H1 (cell line): Measurements from ENCODE around the gene PCYT1A. TPM values are rescaled to one million over a fixed set of nuclear protein-coding genes. Genes with fewer than 3 reads are reported as not detected.
A peak's percentile ranks its signal among the peaks of the same experiment; 100 is the strongest.

Experiments
- CTCF ChIA-PET: fragments of 300-600 bp; sonication (Branson Sonifier 250); formaldehyde crosslinking; loops from one replicate; lab custom pipeline; 2021; ENCODE audit not compliant: partially characterized antibody; lab: Charles Lee
- POLR2A ChIA-PET: fragments of 300-600 bp; sonication (Branson Sonifier 250); formaldehyde crosslinking; loops from one replicate; lab custom pipeline; 2021; ENCODE audit warnings: inconsistent platforms; ENCODE audit not compliant: partially characterized antibody; lab: Charles Lee
- DNase-seq, 2 experiments: peaks; one replicate each; pipeline versions ENCODE4 v3.0.0 to v3.0.0-alpha.2; 2010 to 2022; ENCODE audit warnings: low spot score in 2 of 2, low read depth in 1 of 2, mixed read lengths in 1 of 2
- FAIRE-seq: peaks from 2 replicates; lab custom pipeline; 2011; peaks lifted over from hg19 to GRCh38; lab: Jason Lieb, UNC
- H2AFZ ChIP-seq: 2 replicates; pipeline ENCODE4 v1.8.1; 2012; ENCODE audit warnings: low read length, inconsistent platforms
- H2AK5ac ChIP-seq: 2 replicates; pipeline ENCODE4 v1.6.1; 2013; ENCODE audit warnings: low read depth, low read length
- H2BK120ac ChIP-seq: replicated peaks from 2 replicates; pipeline ENCODE3; 2013; ENCODE audit warnings: low read depth, low read length, inconsistent platforms
- H2BK12ac ChIP-seq: 2 replicates; pipeline ENCODE4 v1.6.1; 2013; ENCODE audit warnings: low read depth, low read length
- H2BK15ac ChIP-seq: 2 replicates; pipeline ENCODE4 v1.6.1; 2013; ENCODE audit warnings: low read length
- H2BK20ac ChIP-seq: 2 replicates; pipeline ENCODE4 v1.6.1; 2013; ENCODE audit warnings: low read length
- H2BK5ac ChIP-seq: 2 replicates; pipeline ENCODE4 v1.6.1; 2013; ENCODE audit warnings: low read depth, low read length
- H3K14ac ChIP-seq: 2 replicates; pipeline ENCODE4 v1.6.1; 2013; ENCODE audit warnings: inconsistent platforms; ENCODE audit not compliant: insufficient read length
- H3K18ac ChIP-seq: 2 replicates; pipeline ENCODE4 v1.6.1; 2013; ENCODE audit warnings: low read length; ENCODE audit errors: extremely low read depth
- H3K23ac ChIP-seq: 2 replicates; pipeline ENCODE4 v1.6.1; 2013; ENCODE audit warnings: inconsistent platforms; ENCODE audit not compliant: insufficient read length
- H3K23me2 ChIP-seq: 2 replicates; pipeline ENCODE4 v1.6.1; 2013; ENCODE audit warnings: low read depth, low read length
- H3K27ac ChIP-seq: 2 replicates; pipeline ENCODE4 v1.6.1; 2011; ENCODE audit warnings: low read depth, low read length, inconsistent platforms
- H3K27me3 ChIP-seq, 4 experiments: replicated peaks in 1 of 4; 1 replicate in 1 of 4; 2 replicates in 3 of 4; pipeline versions ENCODE4 v1.6.1 to v1.8.1; 2011 to 2013; ENCODE audit warnings: low read length in 3 of 4, mild to moderate bottlenecking in 3 of 4, inconsistent platforms in 2 of 4, mixed read lengths in 2 of 4, moderate library complexity in 1 of 4; ENCODE audit not compliant: control insufficient read depth in 3 of 4, insufficient read depth in 3 of 4; ENCODE audit errors: extremely low read depth in 1 of 4
- H3K36me3 ChIP-seq, 4 experiments: 2 replicates each; pipeline versions ENCODE4 v1.6.1 to v1.8.1; 2011 to 2013; ENCODE audit warnings: mild to moderate bottlenecking in 4 of 4, low read length in 3 of 4, moderate library complexity in 2 of 4, control low read depth in 1 of 4, inconsistent platforms in 1 of 4; ENCODE audit not compliant: insufficient read depth in 4 of 4, control insufficient read depth in 2 of 4
- H3K4ac ChIP-seq: replicated peaks from 2 replicates; pipeline ENCODE3; 2013; ENCODE audit warnings: low read length, low read depth, mixed read lengths, inconsistent platforms; ENCODE audit not compliant: insufficient read length
- H3K4me1 ChIP-seq, 4 experiments: replicated peaks in 1 of 4; 1 replicate in 1 of 4; 2 replicates in 3 of 4; pipeline versions ENCODE4 v1.6.1 to v1.8.1; 2011 to 2013; ENCODE audit warnings: low read length in 3 of 4, inconsistent platforms in 2 of 4, mixed read lengths in 1 of 4; ENCODE audit not compliant: insufficient read depth in 4 of 4, control insufficient read depth in 3 of 4
- H3K4me2 ChIP-seq, 2 experiments: 2 replicates each; pipeline versions ENCODE4 v1.6.1 to v1.8.1; 2011 to 2013; ENCODE audit warnings: low read depth in 2 of 2, low read length in 2 of 2, control low read depth in 1 of 2, inconsistent platforms in 1 of 2, mild to moderate bottlenecking in 1 of 2; ENCODE audit not compliant: insufficient read depth in 1 of 2
- H3K4me3 ChIP-seq, 4 experiments: fragments of 200-600, 300-600 bp in 1 of 4; sonication (generic), shearing (Covaris generic), sonication (Bioruptor Twin) in 1 of 4; 2 replicates each; pipeline versions ENCODE4 v1.5.1 to v1.8.1; 2011 to 2016; ENCODE audit warnings: low read length in 4 of 4, low read depth in 3 of 4, control low read depth in 2 of 4, inconsistent platforms in 2 of 4, mild to moderate bottlenecking in 2 of 4, mixed read lengths in 1 of 4, moderate library complexity in 1 of 4; ENCODE audit not compliant: insufficient read depth in 2 of 4; ENCODE audit errors: extremely low read depth in 1 of 4
- H3K56ac ChIP-seq: replicated peaks from 2 replicates; pipeline ENCODE3; 2013; ENCODE audit warnings: low read depth, mild to moderate bottlenecking, mixed read lengths, low read length, inconsistent platforms; ENCODE audit not compliant: insufficient read length
- H3K79me1 ChIP-seq: 2 replicates; pipeline ENCODE4 v1.6.1; 2013; ENCODE audit warnings: low read depth, low read length, control low read depth
- H3K79me2 ChIP-seq, 2 experiments: 2 replicates each; pipeline versions ENCODE4 v1.6.1 to v1.8.1; 2012 to 2013; ENCODE audit warnings: low read length in 2 of 2, mild to moderate bottlenecking in 2 of 2, inconsistent platforms in 1 of 2; ENCODE audit not compliant: insufficient read depth in 2 of 2, control insufficient read depth in 1 of 2
- H3K9ac ChIP-seq, 4 experiments: replicated peaks in 1 of 4; 1 replicate in 1 of 4; 2 replicates in 3 of 4; pipeline versions ENCODE4 v1.6.1 to v1.8.1; 2011 to 2013; ENCODE audit warnings: low read depth in 3 of 4, low read length in 3 of 4, control low read depth in 2 of 4, mild to moderate bottlenecking in 2 of 4, moderate library complexity in 2 of 4, inconsistent platforms in 1 of 4; ENCODE audit errors: extremely low read depth in 1 of 4
- H3K9me3 ChIP-seq, 2 experiments: 2 replicates each; pipeline versions ENCODE4 v1.6.1 to v1.8.1; 2012 to 2013; ENCODE audit warnings: mild to moderate bottlenecking in 2 of 2, moderate library complexity in 2 of 2, control low read depth in 1 of 2, inconsistent platforms in 1 of 2, low read depth in 1 of 2, low read length in 1 of 2, mixed read lengths in 1 of 2; ENCODE audit not compliant: insufficient read depth in 2 of 2
- H4K20me1 ChIP-seq, 2 experiments: replicated peaks in 1 of 2; 2 replicates each; pipeline versions ENCODE3 to v1.8.1; 2011 to 2013; ENCODE audit warnings: inconsistent platforms in 2 of 2, low read length in 2 of 2, mild to moderate bottlenecking in 1 of 2; ENCODE audit not compliant: insufficient read depth in 2 of 2, control insufficient read depth in 1 of 2
- H4K5ac ChIP-seq: 2 replicates; pipeline ENCODE4 v1.6.1; 2013; ENCODE audit warnings: low read length, low read depth, mixed read lengths, inconsistent platforms; ENCODE audit not compliant: insufficient read length
- H4K8ac ChIP-seq: 2 replicates; pipeline ENCODE4 v1.8.0; 2013; ENCODE audit warnings: mild to moderate bottlenecking, moderate library complexity, low read length, inconsistent platforms; ENCODE audit not compliant: insufficient read depth; ENCODE audit errors: extremely low read depth
- H4K91ac ChIP-seq: replicated peaks from 2 replicates; pipeline ENCODE3; 2013; ENCODE audit warnings: low read length, mixed read lengths, inconsistent platforms; ENCODE audit not compliant: insufficient read length
- CHD1 ChIP-seq: IDR thresholded peaks from 2 replicates; pipeline ENCODE4 v1.6.1; 2012; ENCODE audit warnings: low read depth, low read length, improper control_type of control experiment
- CHD2 ChIP-seq: IDR thresholded peaks from 2 replicates; pipeline ENCODE4 v1.6.1; 2012; ENCODE audit warnings: low read length, improper control_type of control experiment
- EP300 ChIP-seq, 2 experiments: IDR thresholded peaks; 1 replicate in 1 of 2; 2 replicates in 1 of 2; pipeline ENCODE4 v1.6.1; 2011 to 2012; ENCODE audit warnings: low read depth in 2 of 2, low read length in 2 of 2, mild to moderate bottlenecking in 2 of 2, borderline replicate concordance in 1 of 2, inconsistent platforms in 1 of 2, moderate library complexity in 1 of 2
- EZH2 ChIP-seq: fragments of 200-600 bp; sonication (generic); IDR thresholded peaks from 2 replicates; pipeline ENCODE4 v1.7.1; 2012; ENCODE audit warnings: low read depth, mild to moderate bottlenecking, moderate library complexity, low read length, inconsistent platforms; ENCODE audit not compliant: severe bottlenecking
- GABPA ChIP-seq: IDR thresholded peaks from 2 replicates; pipeline ENCODE4 v1.6.1; 2011; ENCODE audit warnings: mild to moderate bottlenecking, low read length, moderate library complexity, borderline replicate concordance; ENCODE audit not compliant: insufficient read depth
- NRF1 ChIP-seq: IDR thresholded peaks from 2 replicates; pipeline ENCODE4 v1.6.1; 2011; ENCODE audit warnings: mild to moderate bottlenecking, low read depth, low read length, improper control_type of control experiment
- TAF1 ChIP-seq: IDR thresholded peaks from 2 replicates; pipeline ENCODE4 v1.6.1; 2011; ENCODE audit warnings: mild to moderate bottlenecking, low read depth, low read length
- WGBS, 2 experiments: shearing (Covaris generic) in 1 of 2; methylation state at CpG; one replicate each; pipeline versions ENCODE4 v1.1.6 to v1.1.7; 2013 to 2015; ENCODE audit warnings: low lambda C conversion rate in 2 of 2, mixed read lengths in 2 of 2, inconsistent platforms in 1 of 2, low coverage in 1 of 2, missing lambda C conversion rate in 1 of 2; ENCODE audit not compliant: insufficient replicate concordance in 2 of 2, insufficient coverage in 1 of 2, insufficient read length in 1 of 2; ENCODE audit errors: extremely low coverage in 1 of 2, missing lambda C conversion rate in 1 of 2; 5-methylcytosine and 5-hydroxymethylcytosine counted together
- polyA plus RNA-seq, 7 experiments: library from polyadenylated mRNA; depleted of rRNA in 3 of 7; stranded (reverse) in 5 of 7; unstranded in 2 of 7; fragments of >200 nt in 5 of 7; fragments of 200-250 nt in 2 of 7; gene quantifications; 1 replicate in 5 of 7; 2 replicates in 1 of 7; 4 replicates in 1 of 7; pipeline versions ENCODE4 v1.2.1 to v1.2.3, GENCODE V29; 2011 to 2013; ENCODE audit warnings: missing spikeins in 2 of 7, mixed read lengths in 2 of 7
- total RNA-seq: library from RNA; stranded (reverse); fragmentation: NEBNext Ultra II Directional; extraction: Animal tissue kit (Norgen Biotek cat#: 25700); gene quantifications from 2 replicates; pipeline ENCODE4 v1.2.1, GENCODE V29; 2021

The PCYT1A gene
- total and polyA plus RNA-seq, 2 of the 8 experiments (the other 6 are each of a cell fraction or from before 2014, with no cell fraction given) = 19.9 to 31.8 TPM

DNA sequence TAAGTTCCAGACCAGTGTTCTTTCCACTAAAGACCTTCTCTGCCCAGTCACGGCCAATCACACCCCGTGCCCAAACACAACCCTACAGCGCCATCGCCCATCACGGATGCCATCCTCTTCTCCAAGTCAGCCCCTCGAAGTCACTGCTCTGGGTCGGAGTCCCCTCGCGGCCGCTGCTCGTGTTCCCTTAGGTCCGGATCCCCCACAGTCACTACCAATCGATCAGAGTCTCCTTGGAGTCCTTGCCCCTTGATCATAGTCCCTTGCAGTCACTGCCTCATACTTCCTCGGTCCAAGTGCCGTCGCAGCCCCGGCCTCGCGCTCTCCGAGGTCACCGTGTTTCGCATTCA lies 461 bp downstream of the PCYT1A start:
- Histone ChIP-seq H4K91ac (peak overlapping the region; percentile 22), H3K9ac (peak overlapping the region; percentile 72 to 82 (median 74)), H3K27ac (peak overlapping the region; percentile 31; the same call in 1 of the 2 replicates), H3K4ac (peak overlapping the region; percentile 44), H3K79me1 (peaks cover 2% of the 10 kb centered on the region; the same call in 1 of the 2 replicates), H3K9me3 (no peaks in the 10 kb centered on the region), H3K27me3 (no peaks in the 10 kb centered on the region), H3K4me2 (peak overlapping the region; percentile 64 to 91), H2AFZ (peak overlapping the region; percentile 75), H2BK120ac (no peak overlapping the region), H3K14ac (no peak overlapping the region), H3K79me2 (peaks cover 0 to 30% of the 10 kb centered on the region in 2 experiments; a peak in 3 of 4 replicates), H2BK12ac (peak overlapping the region; percentile 82), H2BK15ac (peak overlapping the region; percentile 88; the same call in 1 of the 2 replicates), H4K5ac (peak overlapping the region; percentile 75), H3K36me3 (no peaks in the 10 kb centered on the region), H3K18ac (peak overlapping the region; percentile 95), H3K23me2 (peaks cover 10% of the 10 kb centered on the region), H3K56ac (peak overlapping the region; percentile 86), H2BK5ac (peak overlapping the region; percentile 96; the same call in 1 of the 2 replicates), H2BK20ac (no peak overlapping the region), H4K20me1 (peaks cover 0 to 4% of the 10 kb centered on the region in 2 experiments), H4K8ac (peak overlapping the region; percentile 54; the same call in 1 of the 2 replicates), H3K23ac (no peak overlapping the region), H3K4me1 (peaks cover 0 to 5% (median 2%) of the 10 kb centered on the region in 4 experiments; a peak in 3 of 7 replicates), H2AK5ac (0 out of 2 replicates have a peak overlapping the region, but pooled peaks have one; percentile 4), H3K4me3 (peak overlapping the region; percentile 82 to 94 (median 89))
- FAIRE-seq (no peak), DNase-seq (no peak)
- no peak for TF ChIP-seq EP300 (IDR thresholded peaks at IDR 0.05; ENCODE audit: borderline replicate concordance in 1 of 2, low read depth in 2 of 2, low read length in 2 of 2)
- TF ChIP-seq NRF1 = no peak
- no peak for TF ChIP-seq TAF1
- TF ChIP-seq EZH2 = no peak
- no peak for TF ChIP-seq CHD2
- no peak for TF ChIP-seq GABPA
- no peak for TF ChIP-seq CHD1
- ChIA-PET POLR2A (interaction anchor here (0.6 to 0.9 kb wide), 3 partner anchors 28 to 130 kb away, joined by 3 read pairs; no protein-coding TSS in a partner anchor), CTCF (no interaction called here)
- WGBS, 2 experiments = 3% methylated on average over 22 of the region's 22 CpGs; no CpG with 5 or more reads in 1 of the 2 experiments
